Stimulated activated CD8-positive, alpha-beta memory T cell treated with anti-CD3 and anti-CD28 coated beads, Interleukin-15, amount 100 ng/mL, for 24 hours (primary cell): ENCODE results near the gene INPP5B.
"Not testable (repeated sequence)": the region's sequence is repeated elsewhere in the genome, so short reads cannot be mapped to it uniquely, and the experiment has no call there.

Source experiments
- DNase-seq: peaks from one replicate; pipeline ENCODE4 v3.0.0-alpha.2; 2020; ENCODE audit warnings: low read depth

Gene INPP5B

GRCh38 chr1:37948166-37948565 lies 1.3 kb upstream of the INPP5B start:
- DNase-seq, result no peak

GRCh38 chr1:37947364-37947763 lies 511 bp upstream of the INPP5B start:
- DNase-seq, result no peak

GRCh38 chr1:37945743-37946702 lies 830 bp downstream of the INPP5B start:
- no peak for DNase-seq

GRCh38 chr1:37945251-37945650 lies 1.6 kb downstream of the INPP5B start:
- no peak for DNase-seq

- DNase-seq, result no peak
Measured at GRCh38 chr1:37944816-37945215, 2.0 kb downstream of the INPP5B start.

GRCh38 chr1:37944086-37944763 lies 2.6 kb downstream of the INPP5B start:
- no peak for DNase-seq

GRCh38 chr1:37940299-37940947 lies 6.4 kb downstream of the INPP5B start:
- DNase-seq, result no peak

- DNase-seq, result not testable (repeated sequence)
Measured at GRCh38 chr1:37936760-37937159, 10.1 kb downstream of the INPP5B start.

- no peak for DNase-seq
Measured at GRCh38 chr1:37932759-37933158, 14.1 kb downstream of the INPP5B start.

GRCh38 chr1:37931361-37932158 lies 15.3 kb downstream of the INPP5B start:
- peak; percentile 88 for DNase-seq

GRCh38 chr1:37931102-37931360 lies 15.8 kb downstream of the INPP5B start:
- no peak for DNase-seq

GRCh38 chr1:37930246-37931101 lies 16.4 kb downstream of the INPP5B start:
- DNase-seq, result no peak

- no peak for DNase-seq
Measured at GRCh38 chr1:37926038-37926924, 20.6 kb downstream of the INPP5B start.

GRCh38 chr1:37925316-37925715 lies 21.5 kb downstream of the INPP5B start:
- no peak for DNase-seq

- DNase-seq, result no peak
Measured at GRCh38 chr1:37923551-37923889, 23.3 kb downstream of the INPP5B start.

GRCh38 chr1:37922767-37923550 lies 23.9 kb downstream of the INPP5B start:
- no peak for DNase-seq

- DNase-seq, result no peak
Measured at GRCh38 chr1:37919277-37919676, 27.6 kb downstream of the INPP5B start.

- no peak for DNase-seq
Measured at GRCh38 chr1:37915476-37916093, 31.3 kb downstream of the INPP5B start.
